ENCODE data around the gene STAMBPL1.
"Not testable (repeated sequence)": the region's sequence is repeated elsewhere in the genome, so short reads cannot be mapped to it uniquely, and the experiment has no call there.

Gene STAMBPL1

DNA sequence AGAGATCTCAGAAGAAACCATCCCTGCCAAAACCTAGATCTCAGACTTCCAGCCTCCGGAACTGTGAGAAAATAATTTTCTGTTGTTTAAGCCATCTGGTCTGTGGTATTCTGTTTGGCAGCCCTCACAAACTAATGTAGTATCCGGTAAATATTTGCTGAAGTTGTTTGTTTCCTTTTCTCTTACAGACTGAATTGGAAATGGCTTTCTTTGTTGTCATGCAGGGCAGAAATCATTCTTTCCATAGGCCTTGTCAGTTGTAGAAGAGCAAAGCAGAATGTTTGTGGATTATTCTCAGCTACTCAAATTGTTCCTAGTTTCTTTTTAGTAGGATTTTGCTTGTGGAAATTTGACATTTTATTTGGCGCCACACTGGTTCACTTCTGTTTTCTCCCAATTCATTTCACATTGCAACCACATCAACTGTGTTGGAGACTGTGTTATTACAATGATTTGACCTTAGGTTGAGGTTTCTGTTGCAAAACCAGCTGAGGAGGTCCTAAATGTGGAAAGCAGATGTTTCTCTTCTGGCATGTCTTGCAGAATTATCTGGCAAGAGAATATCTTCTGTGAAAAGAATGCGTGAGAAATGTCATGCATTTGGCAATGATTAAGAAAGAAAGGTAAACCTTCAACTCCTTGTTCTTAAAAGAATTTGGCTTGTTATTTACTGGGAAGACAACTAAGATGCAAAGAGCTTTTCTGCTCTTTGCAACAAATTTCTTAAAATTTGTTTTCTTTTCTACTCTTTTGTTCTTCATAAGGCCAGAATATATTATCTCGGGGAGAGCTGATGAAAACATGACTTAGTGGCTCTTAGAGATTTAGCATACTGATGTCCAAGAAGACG lies 46.7 kb downstream of the STAMBPL1 start:
- DNase-seq, result no peak

- no peak for DNase-seq
These were observed 47.3 kb downstream of the STAMBPL1 start for GRCh38 chr10:88927416-88927690.

GRCh38 chr10:88928254-88928653 lies 48.2 kb downstream of the STAMBPL1 start:
- DNase-seq, result no peak

DNA sequence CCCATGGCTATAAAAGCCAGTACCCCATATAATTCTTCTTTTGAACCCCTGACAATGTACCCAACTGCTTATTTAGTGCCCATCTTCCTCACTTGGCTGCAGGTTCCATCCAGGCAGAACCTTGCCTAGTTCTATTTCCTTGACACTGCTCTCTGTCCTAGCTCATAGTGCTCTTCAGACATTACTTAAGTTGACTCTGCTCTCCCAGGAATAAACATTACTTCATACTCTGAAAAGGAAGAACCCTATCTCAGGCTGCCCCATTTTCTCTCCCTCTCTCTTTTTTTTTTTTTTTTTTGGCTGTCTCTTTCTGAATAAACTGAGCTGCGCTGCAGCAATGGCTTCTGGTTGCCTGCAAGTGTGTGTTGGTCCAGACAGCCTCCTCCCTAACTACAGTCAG lies 51.5 kb downstream of the STAMBPL1 start:
- no peak for DNase-seq

DNA sequence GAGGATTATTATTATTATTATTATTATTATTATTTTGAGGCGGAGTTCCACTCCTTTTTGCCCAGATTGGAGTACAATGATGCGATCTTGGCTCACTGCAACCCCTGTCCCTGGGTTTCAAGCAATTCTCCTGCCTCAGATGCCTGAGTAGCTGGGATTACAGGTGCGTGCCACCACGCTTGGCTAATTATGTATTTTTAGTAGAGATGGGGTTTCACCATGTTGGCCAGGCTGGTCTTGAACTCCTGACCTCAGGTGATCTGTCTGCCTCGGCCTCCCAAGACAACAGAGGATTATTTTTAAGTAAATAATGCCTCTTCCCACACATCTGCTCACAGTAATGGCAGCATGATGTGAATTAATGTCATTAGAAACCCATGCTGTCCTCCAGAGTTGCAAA lies 52.0 kb downstream of the STAMBPL1 start:
- not testable (repeated sequence) for DNase-seq

- peak; percentile 82 for DNase-seq
These were observed 52.7 kb downstream of the STAMBPL1 start for GRCh38 chr10:88932539-88933256.

- no peak for DNase-seq
These were observed 53.5 kb downstream of the STAMBPL1 start for GRCh38 chr10:88933564-88933963.

DNA sequence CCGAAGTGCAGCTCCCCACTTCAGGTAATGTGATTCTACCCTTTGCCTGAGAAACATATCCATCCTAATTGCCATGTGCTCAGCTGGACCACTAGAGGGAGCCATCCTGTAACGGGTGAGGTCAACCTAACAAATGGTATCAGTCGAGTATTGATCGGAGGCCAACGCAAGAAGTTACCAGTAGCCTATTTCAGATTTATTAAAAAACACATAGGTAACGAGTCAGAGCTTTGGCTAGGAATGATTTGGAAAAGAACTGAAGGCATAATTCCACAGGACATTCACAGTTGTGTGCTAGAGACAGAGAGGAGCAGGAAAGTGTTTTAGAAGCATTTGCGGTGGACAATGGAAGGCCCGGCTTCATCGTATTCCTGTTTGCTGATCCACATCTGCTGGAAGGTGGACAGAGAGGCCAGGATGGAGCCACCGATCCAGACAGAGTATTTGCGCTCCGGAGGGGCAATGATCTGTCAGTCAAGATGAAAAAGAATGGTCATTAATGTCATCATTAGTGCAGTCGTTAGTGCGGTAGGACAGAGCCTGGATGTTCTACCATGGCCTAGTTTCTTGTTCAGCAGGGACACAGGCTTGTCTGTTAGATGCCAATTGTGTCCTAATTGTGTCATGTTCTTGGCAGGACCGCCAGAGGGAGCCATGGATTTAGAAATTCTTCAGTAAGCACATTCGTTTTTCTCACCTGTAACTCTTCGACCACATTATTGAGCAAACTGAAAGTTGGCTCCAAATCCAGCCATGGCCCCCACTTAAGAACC lies 55.0 kb downstream of the STAMBPL1 start:
- peak; percentile 82 for DNase-seq

GRCh38 chr10:88936656-88937055 lies 56.6 kb downstream of the STAMBPL1 start:
- DNase-seq, result no peak

DNA sequence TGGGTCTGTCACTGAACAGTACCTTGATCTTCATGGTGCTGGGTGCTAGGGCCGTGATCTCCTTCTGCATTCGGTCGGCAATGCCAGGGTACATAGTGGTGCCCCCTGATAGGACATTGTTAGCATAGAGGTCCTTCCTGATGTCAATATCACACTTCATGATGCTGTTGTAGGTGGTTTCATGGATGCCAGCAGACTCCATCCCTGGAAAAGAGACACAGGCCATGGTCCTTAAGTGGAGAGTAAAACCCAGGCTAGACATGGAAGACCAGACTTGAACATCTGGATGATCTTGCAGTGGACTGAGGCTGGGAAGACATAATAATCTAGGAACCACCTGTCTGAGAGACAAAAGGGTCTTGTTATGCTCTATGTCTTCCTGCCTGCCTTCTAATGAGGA lies 58.0 kb downstream of the STAMBPL1 start:
- no peak for DNase-seq

DNA sequence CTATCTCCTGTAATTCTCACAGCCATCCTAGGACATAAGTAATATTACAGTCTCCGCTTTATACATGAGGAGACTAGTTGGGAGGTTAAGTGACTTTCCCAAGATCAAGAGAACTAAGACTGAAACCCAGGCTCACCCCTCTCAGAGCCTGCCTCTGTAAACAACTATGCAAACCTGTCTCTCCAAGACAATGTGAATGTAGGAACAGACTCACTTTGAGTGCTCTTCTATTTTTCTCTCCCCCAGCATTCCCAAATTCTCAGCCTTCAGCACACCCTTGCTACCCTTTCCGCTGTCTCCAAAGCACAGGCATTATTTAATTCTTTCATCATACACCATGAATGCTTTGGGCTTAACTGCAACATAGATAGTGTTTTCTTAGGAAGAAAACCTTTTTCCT lies 58.9 kb downstream of the STAMBPL1 start:
- DNase-seq, result no peak

DNA sequence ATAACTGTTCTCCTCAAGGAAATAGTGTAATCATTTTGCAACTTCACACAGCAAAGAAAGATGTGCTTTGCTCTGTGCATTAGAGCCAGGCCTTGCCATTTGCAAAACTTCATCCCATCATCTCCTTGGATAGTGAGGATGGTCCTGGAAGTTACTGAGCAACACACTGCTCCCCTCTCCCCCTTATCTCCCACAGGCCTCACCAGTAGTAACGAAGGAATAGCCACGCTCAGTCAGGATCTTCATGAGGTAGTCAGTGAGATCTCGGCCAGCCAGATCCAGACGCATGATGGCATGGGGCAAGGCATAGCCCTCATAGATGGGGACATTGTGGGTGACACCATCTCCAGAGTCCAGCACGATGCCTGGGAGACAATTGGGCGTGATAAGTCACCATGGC lies 61.0 kb downstream of the STAMBPL1 start:
- DNase-seq, result no peak

DNA sequence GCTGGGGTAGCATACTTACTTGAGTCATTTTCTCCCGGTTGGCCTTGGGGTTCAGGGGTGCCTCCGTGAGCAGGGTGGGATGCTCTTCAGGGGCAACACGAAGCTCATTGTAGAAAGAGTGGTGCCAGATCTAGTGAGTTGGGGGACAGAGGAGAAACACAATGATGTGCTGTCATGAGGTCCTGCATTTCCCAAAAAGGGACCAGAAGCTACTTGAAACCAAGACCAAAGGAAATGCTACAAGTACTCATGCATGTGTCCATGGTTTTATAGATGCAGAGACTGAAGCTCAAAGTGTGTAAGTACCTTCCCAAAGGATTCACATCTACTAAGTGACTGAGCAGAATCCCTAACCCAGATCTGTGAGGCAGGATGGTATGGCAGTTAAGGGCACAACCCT lies 63.7 kb downstream of the STAMBPL1 start:
- no peak for DNase-seq

GRCh38 chr10:88944813-88945212 lies 64.8 kb downstream of the STAMBPL1 start:
- DNase-seq, result no peak

DNA sequence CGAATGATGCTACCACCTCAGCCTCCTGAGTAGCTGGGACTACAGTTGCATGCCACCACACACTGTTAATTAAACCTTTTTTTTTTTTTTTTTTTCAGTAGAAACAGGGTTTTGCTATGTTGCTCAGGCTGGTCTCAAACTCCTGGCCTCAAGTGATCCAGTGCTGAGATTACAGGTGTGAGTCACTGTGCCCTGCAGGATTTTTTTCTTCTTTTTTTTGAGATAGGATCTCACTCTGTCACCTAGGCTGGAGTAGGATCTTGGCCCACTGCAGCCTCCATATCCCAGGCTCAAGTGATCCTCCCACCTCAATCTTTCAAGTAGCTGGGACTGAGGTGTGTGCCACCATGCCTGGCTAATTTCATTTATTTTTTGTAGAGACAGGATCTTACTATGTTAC lies 66.2 kb downstream of the STAMBPL1 start:
- no peak for DNase-seq

DNA sequence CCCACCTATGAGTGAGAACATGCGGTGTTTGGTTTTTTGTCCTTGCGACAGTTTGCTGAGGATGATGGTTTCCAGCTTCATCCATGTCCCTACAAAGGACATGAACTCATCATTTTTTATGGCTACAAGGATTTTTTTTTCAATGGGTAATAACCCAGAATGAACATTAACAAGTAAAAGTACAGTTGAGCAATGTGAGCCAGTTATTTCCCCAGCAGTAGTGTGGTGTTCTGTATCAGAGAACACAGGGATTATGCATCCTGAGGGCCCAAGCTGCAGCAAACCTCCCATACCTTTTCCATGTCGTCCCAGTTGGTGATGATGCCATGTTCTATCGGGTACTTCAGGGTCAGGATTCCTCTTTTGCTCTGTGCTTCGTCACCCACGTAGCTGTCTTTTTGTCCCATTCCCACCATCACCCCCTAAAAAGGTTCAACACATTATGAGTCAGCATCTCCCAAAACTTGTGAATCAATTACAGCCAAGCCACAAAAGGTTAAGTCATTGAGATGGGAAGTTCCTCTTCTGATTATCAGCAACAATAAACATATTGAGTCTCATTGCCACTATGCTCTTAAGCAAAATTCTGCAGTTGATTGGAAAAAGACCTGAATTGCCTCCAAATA lies 67.0 kb downstream of the STAMBPL1 start:
- DNase-seq, result no peak

DNA sequence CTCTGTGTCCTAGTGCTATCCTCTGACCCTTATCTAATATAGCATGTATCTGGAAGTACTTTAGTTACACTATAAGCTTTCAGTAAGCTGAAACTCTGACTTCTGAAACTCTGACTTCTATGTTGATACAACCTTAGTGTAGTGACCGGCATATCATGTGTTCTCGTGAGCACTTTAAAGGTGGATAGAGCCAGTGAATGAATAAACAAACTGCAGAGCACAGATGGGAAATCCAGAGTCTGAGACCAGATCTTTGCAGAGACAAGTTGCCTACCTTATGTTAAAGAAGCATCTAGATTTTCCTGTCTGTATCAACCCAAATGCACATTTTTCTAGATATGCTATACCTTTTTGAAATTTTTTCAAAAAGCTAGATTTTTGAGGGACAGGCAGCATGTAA lies 69.0 kb downstream of the STAMBPL1 start:
- DNase-seq, result no peak

- no peak for DNase-seq
These were observed 70.1 kb downstream of the STAMBPL1 start for GRCh38 chr10:88949912-88950837.

DNA sequence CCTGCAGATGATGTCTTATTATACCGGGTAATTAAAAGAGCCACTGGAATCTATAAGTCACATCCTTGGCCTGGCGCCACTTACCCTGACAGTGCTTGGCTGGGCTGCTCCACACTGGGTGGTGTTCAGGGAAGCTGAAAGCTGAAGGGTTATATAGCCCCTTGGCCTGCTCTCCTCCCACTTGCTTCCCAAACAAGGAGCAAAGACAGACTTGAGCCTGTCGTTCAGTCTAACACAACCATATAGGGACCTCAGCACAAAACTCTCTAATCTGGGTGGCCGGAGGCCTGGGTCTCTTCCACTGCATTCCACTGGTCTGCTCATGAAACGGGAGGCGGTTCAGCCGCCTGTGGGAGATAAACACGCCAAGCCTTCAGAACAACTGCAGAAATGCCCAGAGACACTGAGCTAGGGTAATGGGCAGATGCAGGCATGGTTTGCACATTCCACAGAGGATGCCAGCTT lies 72.6 kb downstream of the STAMBPL1 start, which contains the start of gene ACTA2:
TSS of gene ACTA2 (minus strand) at position 127 of the 465 bp plus-strand sequence. CDS start 3,843 bp downstream, outside the sequence.
- DNase-seq, result no peak

DNA sequence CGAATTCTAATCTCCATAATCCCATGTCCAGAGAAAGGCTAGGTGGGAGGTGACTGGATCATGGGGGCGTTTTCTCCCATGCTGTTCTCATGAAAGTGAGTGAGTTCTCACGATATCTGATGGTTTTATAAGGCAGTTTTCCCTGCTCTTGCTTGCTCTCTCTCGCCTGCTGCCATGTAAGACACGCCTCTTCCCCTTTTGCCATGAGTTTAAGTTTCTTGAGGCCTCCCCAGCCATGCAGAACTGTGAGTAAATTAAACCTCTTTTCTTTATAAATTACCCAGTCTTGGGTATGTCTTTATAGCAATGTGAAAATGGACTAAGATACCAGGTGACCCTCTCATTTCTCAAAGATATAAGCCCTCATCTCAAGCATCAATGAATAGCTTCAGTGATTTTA lies 73.6 kb downstream of the STAMBPL1 start:
- no peak for DNase-seq

- DNase-seq, result no peak
These were observed 74.5 kb downstream of the STAMBPL1 start for GRCh38 chr10:88954458-88955083.
